NCI-H2029 (cell line): ENCODE measurements around the gene FASN.

Source experiments
- DNase-seq: peaks from one replicate; lab custom pipeline; 2025; lab: John Stamatoyannopoulos, UW

The FASN gene

GRCh38 chr17:82055965-82056728 is 41.9 kb downstream of the FASN start:
- no peak for DNase-seq

GRCh38 chr17:82055023-82055964 is 42.7 kb downstream of the FASN start:
- DNase-seq: no peak

GRCh38 chr17:82054351-82055022 is 43.5 kb downstream of the FASN start:
- no peak for DNase-seq

- no peak for DNase-seq
These were observed 44.3 kb downstream of the FASN start for GRCh38 chr17:82053556-82054263.

- DNase-seq: no peak
These were observed 44.9 kb downstream of the FASN start for GRCh38 chr17:82053130-82053529.

GRCh38 chr17:82052638-82053059 is 45.4 kb downstream of the FASN start:
- DNase-seq: no peak

- DNase-seq: peak; percentile 23
These were observed 46.0 kb downstream of the FASN start, which contains the start of the genes GPS1 and RFNG for GRCh38 chr17:82051776-82052637. TSS of gene GPS1 (plus strand) at chr17:82051898. CDS start at chr17:82051932, 34 bp downstream. TSS of gene RFNG (minus strand) at chr17:82051811. CDS start at chr17:82051766, 45 bp downstream.

GRCh38 chr17:82050761-82051641 is 47.0 kb downstream of the FASN start:
- no peak for DNase-seq

- no peak for DNase-seq
These were observed 47.8 kb downstream of the FASN start for GRCh38 chr17:82050152-82050760.

GRCh38 chr17:82049521-82049971 is 48.5 kb downstream of the FASN start:
- no peak for DNase-seq

- DNase-seq: no peak
These were observed 48.9 kb downstream of the FASN start for GRCh38 chr17:82049106-82049505.

- no peak for DNase-seq
These were observed 49.5 kb downstream of the FASN start for GRCh38 chr17:82048571-82048971.

GRCh38 chr17:82047914-82048570 is 50.0 kb downstream of the FASN start:
- DNase-seq: no peak

GRCh38 chr17:82047379-82047778 is 50.7 kb downstream of the FASN start:
- no peak for DNase-seq

- no peak for DNase-seq
These were observed 51.1 kb downstream of the FASN start for GRCh38 chr17:82046903-82047302.

- no peak for DNase-seq
These were observed 52.0 kb downstream of the FASN start for GRCh38 chr17:82045936-82046484.

GRCh38 chr17:82043507-82043906 is 54.5 kb downstream of the FASN start:
- no peak for DNase-seq

- DNase-seq: no peak
These were observed 55.4 kb downstream of the FASN start for GRCh38 chr17:82042649-82043048.
